Common myeloid progenitor, CD34-positive (primary cell): Measurements from ENCODE around the gene PRKCH.
A peak's percentile ranks its signal among the peaks of the same experiment; 100 is the strongest.

ENCODE experiments used
- CTCF ChIA-PET: fragments of 350-600 bp; sonication (Branson Sonifier 250); formaldehyde crosslinking; loops from one replicate; lab custom pipeline; 2021; ENCODE audit warnings: antibody characterized with exemption; lab: Charles Lee
- POLR2A ChIA-PET: fragments of 350-600 bp; sonication (Branson Sonifier 250); formaldehyde crosslinking; loops from one replicate; lab custom pipeline; 2021; ENCODE audit warnings: antibody characterized with exemption; lab: Charles Lee
- DNase-seq, 3 donors: peaks; one replicate each; pipeline versions ENCODE4 v3.0.0 to v3.0.0-alpha.2; 2013
- H3K27ac ChIP-seq, 2 experiments: 1 replicate in 1 of 2; 2 replicates in 1 of 2; pipeline ENCODE4 v1.7.0; 2013; ENCODE audit warnings: inconsistent platforms in 2 of 2, low read length in 2 of 2, mild to moderate bottlenecking in 2 of 2, low read depth in 1 of 2, moderate library complexity in 1 of 2; ENCODE audit not compliant: severe bottlenecking in 2 of 2, insufficient read depth in 1 of 2, poor library complexity in 1 of 2
- H3K27me3 ChIP-seq, 5 experiments: replicated peaks in 2 of 5; 1 replicate in 3 of 5; 2 replicates in 2 of 5; pipeline versions ENCODE4 v1.6.1 to v1.7.0; 2013; ENCODE audit warnings: low read length in 4 of 5, mild to moderate bottlenecking in 2 of 5, moderate library complexity in 2 of 5, inconsistent platforms in 1 of 5; ENCODE audit not compliant: insufficient read depth in 5 of 5, control insufficient read depth in 4 of 5
- H3K36me3 ChIP-seq, 4 experiments: 1 replicate in 2 of 4; 2 replicates in 2 of 4; pipeline versions ENCODE4 v1.6.1 to v1.7.0; 2013; ENCODE audit warnings: low read length in 3 of 4, control low read depth in 1 of 4, mild to moderate bottlenecking in 1 of 4; ENCODE audit not compliant: control insufficient read depth in 4 of 4, insufficient read depth in 4 of 4
- H3K4me1 ChIP-seq, 4 experiments: 1 replicate in 3 of 4; 2 replicates in 1 of 4; pipeline versions ENCODE4 v1.6.1 to v1.7.1; 2013; ENCODE audit warnings: low read length in 3 of 4, mild to moderate bottlenecking in 3 of 4, control low read depth in 1 of 4, inconsistent platforms in 1 of 4, moderate library complexity in 1 of 4; ENCODE audit not compliant: control insufficient read depth in 4 of 4, insufficient read depth in 4 of 4; ENCODE audit errors: control extremely low read depth in 1 of 4
- H3K4me3 ChIP-seq, 7 experiments: 1 replicate in 4 of 7; 2 replicates in 3 of 7; pipeline versions ENCODE4 v1.5.1 to v1.7.0; 2013; ENCODE audit warnings: mild to moderate bottlenecking in 7 of 7, low read length in 6 of 7, moderate library complexity in 6 of 7, inconsistent platforms in 2 of 7, low read depth in 2 of 7, control low read depth in 1 of 7; ENCODE audit not compliant: insufficient read depth in 4 of 7, control insufficient read depth in 1 of 7; ENCODE audit errors: extremely low read depth in 1 of 7
- H3K9me3 ChIP-seq, 5 experiments: 1 replicate in 4 of 5; 2 replicates in 1 of 5; pipeline versions ENCODE4 v1.6.1 to v1.7.1; 2013; ENCODE audit warnings: low read length in 4 of 5, mild to moderate bottlenecking in 2 of 5, inconsistent platforms in 1 of 5, low read depth in 1 of 5, moderate library complexity in 1 of 5; ENCODE audit not compliant: control insufficient read depth in 4 of 5, insufficient read depth in 2 of 5; ENCODE audit errors: control extremely low read depth in 1 of 5
- WGBS: methylation state at CpG from one replicate; pipeline ENCODE4 v1.1.5; 2013; ENCODE audit not compliant: insufficient coverage; 5-methylcytosine and 5-hydroxymethylcytosine counted together

PRKCH gene

GRCh38 chr14:61347826-61348443 lies 26.6 kb downstream of the PRKCH start:
- WGBS = 0% methylated on average over 5 of the region's 8 CpGs
- peak; percentile 25 to 69 (median 59) for DNase-seq
- POLR2A ChIA-PET = interaction anchor here (0.5 to 1.1 kb wide), 3 partner anchors 16 to 30 kb away, joined by 3 to 4 read pairs (median 3); no protein-coding TSS in a partner anchor
- H3K27me3 ChIP-seq = no peaks in the 10 kb centered on the region
- H3K9me3 ChIP-seq = no peaks in the 10 kb centered on the region
- no peaks in the 10 kb centered on the region for H3K36me3 ChIP-seq
- H3K27ac ChIP-seq = peak overlapping the region in 1 of 2 experiments; percentile 31
- CTCF ChIA-PET = interaction anchor here (0.8 to 3.5 kb wide), 8 partner anchors 9 to 67 kb away, joined by 3 to 18 read pairs (median 3); no protein-coding TSS in a partner anchor
- H3K4me3 ChIP-seq = peak overlapping the region in 4 of 7 experiments; percentile 5 to 43 (median 11)
- peaks cover 19 to 68% (median 51%) of the 10 kb centered on the region in 4 experiments for H3K4me1 ChIP-seq

GRCh38 chr14:61350427-61351270 lies 29.3 kb downstream of the PRKCH start:
- ChIA-PET CTCF (interaction anchor here (0.7 to 1.5 kb wide), 4 partner anchors 8 to 92 kb away, joined by 3 to 5 read pairs (median 3); no protein-coding TSS in a partner anchor), POLR2A (no interaction called here)
- Histone ChIP-seq H3K9me3 (no peaks in the 10 kb centered on the region), H3K27ac (peak overlapping the region in 1 of 2 experiments; percentile 5), H3K4me1 (peaks cover 14 to 50% (median 33%) of the 10 kb centered on the region in 4 experiments), H3K4me3 (peak overlapping the region in 1 of 7 experiments; percentile 36), H3K36me3 (no peaks in the 10 kb centered on the region), H3K27me3 (no peaks in the 10 kb centered on the region)
- WGBS = 13% methylated on average over 4 of the region's 6 CpGs
- peak in 2 of 3 donors; percentile 70 to 82 for DNase-seq

DNA sequence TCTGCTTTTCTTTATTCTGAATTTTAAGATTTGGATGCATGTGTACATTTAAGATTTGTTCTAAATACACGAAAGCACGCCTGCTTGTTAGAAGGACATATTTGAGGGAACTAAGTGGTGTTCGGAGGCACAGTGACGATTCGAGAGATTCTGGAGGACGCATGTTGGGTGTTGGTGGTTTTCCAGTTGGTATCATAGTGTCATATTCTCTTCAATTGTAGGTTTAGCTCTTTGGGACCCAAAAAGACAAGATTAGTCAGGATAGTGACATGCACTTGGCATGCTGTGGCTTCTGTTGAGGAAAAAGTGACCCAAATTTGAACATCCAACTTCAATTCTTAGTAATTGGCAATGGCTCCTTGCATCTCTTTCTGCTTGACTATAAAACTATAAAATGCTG lies 30.1 kb downstream of the PRKCH start:
- DNase-seq = no peak
- Histone ChIP-seq H3K27me3 (no peaks in the 10 kb centered on the region), H3K4me3 (no peak overlapping the region), H3K9me3 (no peaks in the 10 kb centered on the region), H3K4me1 (peaks cover 14 to 49% (median 36%) of the 10 kb centered on the region in 4 experiments), H3K36me3 (no peaks in the 10 kb centered on the region), H3K27ac (no peak overlapping the region)
- ChIA-PET CTCF (interaction anchor here (1.5 kb wide), 1 partner anchor 28 kb away, joined by 3 read pairs; no protein-coding TSS in a partner anchor), POLR2A (no interaction called here)
- 92% methylated on average over 4 of the region's 6 CpGs for WGBS

GRCh38 chr14:61355892-61356325 lies 34.5 kb downstream of the PRKCH start:
- DNase-seq = peak; percentile 55 to 93 (median 91)
- Histone ChIP-seq H3K4me1 (peaks cover 3 to 26% (median 13%) of the 10 kb centered on the region in 4 experiments), H3K36me3 (no peaks in the 10 kb centered on the region), H3K27ac (peak overlapping the region in 1 of 2 experiments; percentile 11), H3K27me3 (no peaks in the 10 kb centered on the region), H3K9me3 (no peaks in the 10 kb centered on the region), H3K4me3 (peak overlapping the region in 2 of 7 experiments; percentile 1 to 23)
- ChIA-PET CTCF (interaction anchor here (1.1 kb wide), 1 partner anchor 28 kb away, joined by 3 read pairs; no protein-coding TSS in a partner anchor), POLR2A (no interaction called here)
- WGBS = 7% methylated on average over 5 of the region's 6 CpGs

- H3K4me1 ChIP-seq = peaks cover 3 to 21% (median 12%) of the 10 kb centered on the region in 4 experiments
- no peaks in the 10 kb centered on the region for H3K36me3 ChIP-seq
- CTCF ChIA-PET = interaction anchor here (1.1 to 1.7 kb wide), 2 partner anchors 19 to 26 kb away, joined by 3 to 6 read pairs; no protein-coding TSS in a partner anchor
- POLR2A ChIA-PET = no interaction called here
- H3K27ac ChIP-seq = no peak overlapping the region
- DNase-seq = no peak
- H3K4me3 ChIP-seq = no peak overlapping the region
- no peaks in the 10 kb centered on the region for H3K27me3 ChIP-seq
- no peaks in the 10 kb centered on the region for H3K9me3 ChIP-seq
- 100% methylated on average over 4 of the region's 4 CpGs for WGBS
Observed at GRCh38 chr14:61357123-61357522, 35.7 kb downstream of the PRKCH start.

- 80% methylated on average over 3 of the region's 3 CpGs for WGBS
- Histone ChIP-seq H3K27ac (no peak overlapping the region), H3K4me3 (no peak overlapping the region), H3K9me3 (no peaks in the 10 kb centered on the region), H3K27me3 (no peaks in the 10 kb centered on the region), H3K36me3 (no peaks in the 10 kb centered on the region), H3K4me1 (peaks cover 3 to 21% (median 12%) of the 10 kb centered on the region in 4 experiments)
- ChIA-PET POLR2A (no interaction called here), CTCF (interaction anchor here (1.0 to 2.0 kb wide), 3 partner anchors 9 to 35 kb away, joined by 3 to 5 read pairs (median 4); no protein-coding TSS in a partner anchor)
- DNase-seq = no peak
Observed at GRCh38 chr14:61358554-61359226, 37.3 kb downstream of the PRKCH start.
